K562 (cell line): ENCODE results near the gene TMTC2. TPM values are rescaled to one million over a fixed set of nuclear protein-coding genes. Genes with fewer than 3 reads are reported as not detected.

Experiments used
- ATAC-seq: fragments of 200-7000 bp; cut with Tn5 transposase; 3 replicates; pipeline ENCODE4 v1.9.1; 2020; ENCODE audit warnings: moderate library complexity
- BruUV-seq: library from RNA; stranded (reverse); fragments of 400-500 nt; replicated peaks from 2 replicates; lab custom pipeline; 2021; lab: Mats Ljungman, UMichigan
- CTCF ChIA-PET: fragments of 300-600 bp; formaldehyde crosslinking; extraction: SDS; loops from one replicate; lab custom pipeline; 2021; ENCODE audit warnings: low intra/inter-chr PET ratio; lab: Yijun Ruan, JAX
- POLR2A ChIA-PET: fragments of 300-600, 350-650 bp; sonication (Branson Sonifier 250); formaldehyde crosslinking; extraction: SDS; loops from one replicate; lab custom pipeline; 2021; ENCODE audit warnings: antibody characterized with exemption, inconsistent platforms; lab: Yijun Ruan, JAX
- DNase-seq, 4 experiments: peaks; one replicate each; pipeline versions ENCODE4 v3.0.0 to v3.0.0-alpha.2; 2011 to 2018; ENCODE audit warnings: low spot score in 3 of 4, mixed read lengths in 3 of 4; ENCODE audit errors: extremely low read depth in 1 of 4
- FAIRE-seq: peaks from 2 replicates; lab custom pipeline; 2011; peaks lifted over from hg19 to GRCh38; lab: Jason Lieb, UNC
- H2AFZ ChIP-seq: 2 replicates; pipeline ENCODE4 v1.6.0; 2011; ENCODE audit warnings: low read depth, low read length, control low read depth, inconsistent platforms
- H3K27ac ChIP-seq: fragments of 200-600 bp; 3 replicates; pipeline ENCODE4 v1.8.0; 2011; ENCODE audit warnings: low read depth, mild to moderate bottlenecking, control low read depth, inconsistent platforms, low read length, moderate library complexity, mixed read lengths; ENCODE audit errors: extremely low read depth
- H3K27me3 ChIP-seq, 2 experiments: fragments of 300-600 bp in 1 of 2; 2 replicates in 1 of 2; 3 replicates in 1 of 2; pipeline versions ENCODE4 v1.6.0 to v1.8.0; 2011; ENCODE audit warnings: inconsistent platforms in 2 of 2, low read length in 2 of 2, mild to moderate bottlenecking in 1 of 2, mixed read lengths in 1 of 2, moderate library complexity in 1 of 2; ENCODE audit not compliant: control insufficient read depth in 2 of 2, insufficient read depth in 2 of 2
- H3K36me3 ChIP-seq: fragments of 300-600 bp; 3 replicates; pipeline ENCODE4 v1.8.0; 2011; ENCODE audit warnings: mild to moderate bottlenecking, low read length, inconsistent platforms; ENCODE audit not compliant: control insufficient read depth, insufficient read depth
- H3K4me1 ChIP-seq, 2 experiments: fragments of 200-600 bp in 1 of 2; replicated peaks in 1 of 2; 2 replicates in 1 of 2; 3 replicates in 1 of 2; pipeline versions ENCODE4 v1.5.1 to v1.8.0; 2011; ENCODE audit warnings: inconsistent platforms in 2 of 2, low read length in 2 of 2, mild to moderate bottlenecking in 1 of 2, mixed read lengths in 1 of 2, moderate library complexity in 1 of 2; ENCODE audit not compliant: control insufficient read depth in 2 of 2, insufficient read depth in 2 of 2
- H3K4me2 ChIP-seq: 2 replicates; pipeline ENCODE4 v1.6.1; 2011; ENCODE audit warnings: low read length, control low read depth, inconsistent platforms, mixed read lengths; ENCODE audit not compliant: insufficient read depth
- H3K4me3 ChIP-seq: fragments of 200-600 bp; sonication (generic), shearing (Covaris generic); 2 replicates; pipeline ENCODE4 v1.5.1; 2016; ENCODE audit warnings: control low read depth, inconsistent platforms
- H3K79me2 ChIP-seq: fragments of 200-600 bp; 3 replicates; pipeline ENCODE4 v1.8.0; 2011; ENCODE audit warnings: low read length, inconsistent platforms; ENCODE audit not compliant: control insufficient read depth, insufficient read depth
- H3K9ac ChIP-seq, 2 experiments: 2 replicates each; pipeline versions ENCODE4 v1.6.0 to v1.6.1; 2011; ENCODE audit warnings: low read depth in 2 of 2, low read length in 2 of 2, control low read depth in 1 of 2, inconsistent platforms in 1 of 2, mild to moderate bottlenecking in 1 of 2, mixed read lengths in 1 of 2; ENCODE audit not compliant: insufficient read depth in 1 of 2
- H3K9me1 ChIP-seq: one replicate; pipeline ENCODE4 v1.6.0; 2011; ENCODE audit warnings: inconsistent platforms, mild to moderate bottlenecking, low read length, moderate library complexity; ENCODE audit not compliant: control insufficient read depth, insufficient read depth
- H3K9me3 ChIP-seq: replicated peaks from 2 replicates; pipeline ENCODE4 v1.5.1; 2011; ENCODE audit warnings: low read depth, low read length, inconsistent platforms; ENCODE audit not compliant: control insufficient read depth, insufficient read depth
- H4K20me1 ChIP-seq: replicated peaks from 2 replicates; pipeline ENCODE4 v1.6.1; 2011; ENCODE audit warnings: low read length, inconsistent platforms, mixed read lengths; ENCODE audit not compliant: control insufficient read depth, insufficient read depth
- MEF2D ChIP-seq: conservative IDR thresholded peaks from 2 replicates; pipeline ENCODE4 v1.6.1; 2016; ENCODE audit warnings: low read depth, missing genetic modification characterization, missing compliant biosample characterization
- NCOA6 ChIP-seq: fragments of 450-650 bp; IDR thresholded peaks from 2 replicates; pipeline ENCODE4 v1.6.1; 2017; ENCODE audit warnings: mild to moderate bottlenecking
- PHF21A ChIP-seq: fragments of 450-650 bp; IDR thresholded peaks from 2 replicates; pipeline ENCODE4 v1.6.1; 2017; ENCODE audit warnings: low read depth, borderline replicate concordance
- PTRF ChIP-seq: fragments of 450-650 bp; IDR thresholded peaks from 2 replicates; pipeline ENCODE4 v1.6.1; 2016; ENCODE audit warnings: mild to moderate bottlenecking, missing genetic modification characterization, missing compliant biosample characterization
- PTTG1 ChIP-seq: fragments of 450-650 bp; IDR thresholded peaks from 2 replicates; pipeline ENCODE4 v1.6.1; 2016; ENCODE audit warnings: low read depth, mild to moderate bottlenecking, missing genetic modification characterization, missing compliant biosample characterization
- SNRNP70 ChIP-seq: fragments of 200-400 bp; formaldehyde crosslinking; optimal IDR thresholded peaks from 2 replicates; pipeline ENCODE3; 2017; ENCODE audit warnings: low read depth, low read length
- SUPT5H ChIP-seq: fragments of 450-650 bp; IDR thresholded peaks from 2 replicates; pipeline ENCODE4 v1.6.1; 2016
- TRIM28 ChIP-seq: fragments of 450-650 bp; IDR thresholded peaks from 2 replicates; pipeline ENCODE4 v1.6.1; 2017
- ZKSCAN3 ChIP-seq: fragments of 250-450 bp; sonication (Bioruptor Pico); IDR thresholded peaks from 2 replicates; pipeline ENCODE4 v1.4.0; 2020
- ZNF431 ChIP-seq: sonication (generic); formaldehyde crosslinking; IDR thresholded peaks from 2 replicates; pipeline ENCODE4 v1.8.0; 2022; ENCODE audit warnings: mild to moderate bottlenecking, missing genetic modification reagents
- ZNF586 ChIP-seq: fragments of 450-650 bp; formaldehyde crosslinking; conservative IDR thresholded peaks from 2 replicates; pipeline ENCODE4 v1.4.0; 2020; ENCODE audit warnings: mild to moderate bottlenecking, moderate library complexity
- WGBS: fragments of 100-300 bp; shearing (Covaris generic); methylation state at CpG from one replicate; pipeline ENCODE4 v1.1.6; 2016; ENCODE audit warnings: low coverage, mixed read lengths; ENCODE audit not compliant: insufficient coverage; ENCODE audit errors: missing lambda C conversion rate; 5-methylcytosine and 5-hydroxymethylcytosine counted together
- in situ Hi-C: fragments of 300-500 bp; cut with MboI; formaldehyde crosslinking; loops from 4 replicates; pipeline ENCODE4 v1.15.0; 2018; ENCODE audit warnings: inconsistent platforms, mixed read lengths
- intact Hi-C: fragments of 100-400 bp; cut with micrococcal nuclease; formaldehyde crosslinking; loops from 2 replicates; pipeline ENCODE4 v1.14.2; 2022
- polyA plus RNA-seq, 8 experiments: library from polyadenylated mRNA; depleted of rRNA in 4 of 8; stranded (reverse) in 5 of 8; unstranded in 3 of 8; fragments of >200 nt; fragmentation: Nextera tagmentation in 2 of 8; fragmentation: Illumina TruSeq in 1 of 8; extraction: Ambion mirVana in 2 of 8; extraction: Trizol in 1 of 8; gene quantifications; 2 replicates each; pipeline versions ENCODE4 v1.2.1 to v1.2.3, GENCODE V29; 2011 to 2014; ENCODE audit warnings: inconsistent platforms in 1 of 8, missing spikeins in 1 of 8
- total RNA-seq, 7 experiments: library from RNA; depleted of rRNA in 6 of 7; stranded (reverse); fragments of >200 nt in 6 of 7; fragmentation: Illumina TruSeq in 2 of 7; extraction: Trizol in 2 of 7; gene quantifications; 2 replicates each; pipeline versions ENCODE4 v1.2.1 to v1.2.3, GENCODE V29; 2011 to 2021; ENCODE audit warnings: low replicate concordance in 1 of 7
- TF ChIP-seq, protein P1 (sequence below): fragments of 250-450 bp; sonication (Bioruptor Pico); IDR thresholded peaks from 2 replicates; pipeline ENCODE4 v1.8.0; 2021; ENCODE audit warnings: mild to moderate bottlenecking, moderate library complexity
- TF ChIP-seq, protein P2 (sequence below): sonication (generic); formaldehyde crosslinking; IDR thresholded peaks from 2 replicates; pipeline ENCODE4 v1.9.0; 2022; ENCODE audit warnings: mild to moderate bottlenecking, missing genetic modification reagents
- TF ChIP-seq, protein P3 (sequence below), 3 experiments: fragments of 200-800 bp in 1 of 3; sonication (Bioruptor generic) in 1 of 3; sonication (generic) in 1 of 3; formaldehyde crosslinking in 1 of 3; IDR thresholded peaks; 2 replicates each; pipeline versions ENCODE4 v1.6.1 to v1.8.0; 2016 to 2022; ENCODE audit warnings: mild to moderate bottlenecking in 2 of 3, missing compliant biosample characterization in 2 of 3, missing genetic modification characterization in 2 of 3, missing genetic modification reagents in 1 of 3

Gene TMTC2
- total and polyA plus RNA-seq, 9 of the 15 experiments (the other 6 are each of a cell fraction or from before 2014, with no cell fraction given) = 0.29 to 1.1 (median 0.55) TPM

DNA sequence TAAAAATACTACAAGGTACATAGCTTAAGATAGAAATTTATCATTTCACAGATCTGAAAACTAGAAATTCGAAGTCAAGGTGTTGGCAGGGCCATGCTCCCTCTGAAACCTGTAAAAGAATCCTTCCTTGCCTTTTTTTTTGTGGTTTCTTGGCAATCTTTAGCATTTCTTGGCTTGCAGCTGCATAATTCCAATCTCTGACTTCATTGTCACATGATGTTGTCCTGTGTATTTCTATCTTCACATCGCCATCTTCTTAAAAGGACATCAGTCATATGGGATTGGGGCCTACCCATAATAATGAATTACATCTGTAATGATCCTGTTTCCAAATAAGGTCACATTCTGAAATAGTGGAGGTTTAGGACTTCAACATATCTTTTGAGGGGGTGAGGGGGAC is 250.4 kb downstream of the TMTC2 start:
- Histone ChIP-seq H3K79me2 (no peaks in the 10 kb centered on the region), H2AFZ (no peak overlapping the region), H3K4me2 (no peak overlapping the region), H3K4me1 (no peaks in the 10 kb centered on the region), H3K27ac (no peak overlapping the region), H3K9ac (no peak overlapping the region), H3K4me3 (no peak overlapping the region), H3K9me3 (no peaks in the 10 kb centered on the region), H3K9me1 (no peaks in the 10 kb centered on the region), H4K20me1 (no peaks in the 10 kb centered on the region), H3K27me3 (no peaks in the 10 kb centered on the region), H3K36me3 (no peaks in the 10 kb centered on the region)
- intact Hi-C loops = no loop called here
- POLR2A ChIA-PET = interaction anchor here (0.7 kb wide), 1 partner anchor 80 kb away, joined by 3 read pairs; no protein-coding TSS in a partner anchor
- TF ChIP-seq MEF2D (tag) (no peak), ZKSCAN3 (CRISPR knock-in tag) (no peak), PTRF (tag) (no peak), TRIM28 (no peak), SUPT5H (no peak), SNRNP70 (no peak), NCOA6 (no peak), PTTG1 (tag) (no peak), PHF21A (no peak), ZNF431 (CRISPR knock-in tag) (no peak), ZNF586 (no peak)
- TF ChIP-seq, protein P1, sequence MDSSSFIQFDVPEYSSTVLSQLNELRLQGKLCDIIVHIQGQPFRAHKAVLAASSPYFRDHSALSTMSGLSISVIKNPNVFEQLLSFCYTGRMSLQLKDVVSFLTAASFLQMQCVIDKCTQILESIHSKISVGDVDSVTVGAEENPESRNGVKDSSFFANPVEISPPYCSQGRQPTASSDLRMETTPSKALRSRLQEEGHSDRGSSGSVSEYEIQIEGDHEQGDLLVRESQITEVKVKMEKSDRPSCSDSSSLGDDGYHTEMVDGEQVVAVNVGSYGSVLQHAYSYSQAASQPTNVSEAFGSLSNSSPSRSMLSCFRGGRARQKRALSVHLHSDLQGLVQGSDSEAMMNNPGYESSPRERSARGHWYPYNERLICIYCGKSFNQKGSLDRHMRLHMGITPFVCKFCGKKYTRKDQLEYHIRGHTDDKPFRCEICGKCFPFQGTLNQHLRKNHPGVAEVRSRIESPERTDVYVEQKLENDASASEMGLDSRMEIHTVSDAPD = no peak
- TF ChIP-seq, protein P2, sequence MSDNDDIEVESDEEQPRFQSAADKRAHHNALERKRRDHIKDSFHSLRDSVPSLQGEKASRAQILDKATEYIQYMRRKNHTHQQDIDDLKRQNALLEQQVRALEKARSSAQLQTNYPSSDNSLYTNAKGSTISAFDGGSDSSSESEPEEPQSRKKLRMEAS (CRISPR knock-in tag) = no peak
- TF ChIP-seq, protein P3, sequence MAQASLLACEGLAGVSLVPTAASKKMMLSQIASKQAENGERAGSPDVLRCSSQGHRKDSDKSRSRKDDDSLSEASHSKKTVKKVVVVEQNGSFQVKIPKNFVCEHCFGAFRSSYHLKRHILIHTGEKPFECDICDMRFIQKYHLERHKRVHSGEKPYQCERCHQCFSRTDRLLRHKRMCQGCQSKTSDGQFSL (CRISPR knock-in tag; IDR thresholded peaks at IDR 0.05) = no peak
- TF ChIP-seq, protein P3 (tag; IDR thresholded peaks at IDR 0.05) = no peak
- FAIRE-seq = no peak
- CTCF ChIA-PET = no interaction called here
- in situ Hi-C loops = no loop called here
- BruUV-seq = no TSS peak
- ATAC-seq = no peak
- WGBS = 0% methylated on average over 2 of the region's 2 CpGs
- no peak for DNase-seq
